22Rv1 (cell line): Measurements from ENCODE around the gene UGT1A4.

Experiments used
- ZFX ChIP-seq: fragments of 450-650 bp; IDR thresholded peaks from 2 replicates; pipeline ENCODE4 v1.6.1; 2017; ENCODE audit warnings: antibody characterized with exemption, borderline replicate concordance
- TF ChIP-seq, protein P1 (sequence below): fragments of 450-650 bp; IDR thresholded peaks from 2 replicates; pipeline ENCODE4 v1.5.1; 2017; ENCODE audit warnings: mild to moderate bottlenecking

DNA sequence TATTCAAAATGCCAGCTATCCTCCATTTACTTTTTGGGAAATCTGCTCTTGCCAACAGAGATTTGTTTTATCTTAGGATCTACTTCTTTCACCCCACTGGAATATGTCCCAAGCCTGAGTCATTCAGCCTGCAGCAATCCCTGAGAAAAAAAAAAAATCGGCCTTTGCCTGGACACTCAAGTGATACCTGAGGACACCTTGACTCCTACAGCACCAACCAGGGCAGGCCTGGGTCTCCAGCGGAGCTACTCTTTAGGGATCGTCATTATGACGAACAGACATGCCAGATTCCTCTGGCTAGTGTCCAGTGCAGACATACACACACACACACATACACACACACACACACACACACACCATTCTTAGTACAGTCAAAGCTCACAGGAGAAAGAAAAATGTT, 28.1 kb upstream of the UGT1A4 start:
- TF ChIP-seq, protein P1, sequence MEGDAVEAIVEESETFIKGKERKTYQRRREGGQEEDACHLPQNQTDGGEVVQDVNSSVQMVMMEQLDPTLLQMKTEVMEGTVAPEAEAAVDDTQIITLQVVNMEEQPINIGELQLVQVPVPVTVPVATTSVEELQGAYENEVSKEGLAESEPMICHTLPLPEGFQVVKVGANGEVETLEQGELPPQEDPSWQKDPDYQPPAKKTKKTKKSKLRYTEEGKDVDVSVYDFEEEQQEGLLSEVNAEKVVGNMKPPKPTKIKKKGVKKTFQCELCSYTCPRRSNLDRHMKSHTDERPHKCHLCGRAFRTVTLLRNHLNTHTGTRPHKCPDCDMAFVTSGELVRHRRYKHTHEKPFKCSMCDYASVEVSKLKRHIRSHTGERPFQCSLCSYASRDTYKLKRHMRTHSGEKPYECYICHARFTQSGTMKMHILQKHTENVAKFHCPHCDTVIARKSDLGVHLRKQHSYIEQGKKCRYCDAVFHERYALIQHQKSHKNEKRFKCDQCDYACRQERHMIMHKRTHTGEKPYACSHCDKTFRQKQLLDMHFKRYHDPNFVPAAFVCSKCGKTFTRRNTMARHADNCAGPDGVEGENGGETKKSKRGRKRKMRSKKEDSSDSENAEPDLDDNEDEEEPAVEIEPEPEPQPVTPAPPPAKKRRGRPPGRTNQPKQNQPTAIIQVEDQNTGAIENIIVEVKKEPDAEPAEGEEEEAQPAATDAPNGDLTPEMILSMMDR, result no peak
- TF ChIP-seq ZFX, result no peak
